Inflammatory macrophage (primary cell): ENCODE results near the gene FOLR2.

Experiments used
- DNase-seq, 2 donors: peaks; one replicate each; pipeline ENCODE4 v3.0.0-alpha.2; 2020 to 2022

FOLR2 gene

DNA sequence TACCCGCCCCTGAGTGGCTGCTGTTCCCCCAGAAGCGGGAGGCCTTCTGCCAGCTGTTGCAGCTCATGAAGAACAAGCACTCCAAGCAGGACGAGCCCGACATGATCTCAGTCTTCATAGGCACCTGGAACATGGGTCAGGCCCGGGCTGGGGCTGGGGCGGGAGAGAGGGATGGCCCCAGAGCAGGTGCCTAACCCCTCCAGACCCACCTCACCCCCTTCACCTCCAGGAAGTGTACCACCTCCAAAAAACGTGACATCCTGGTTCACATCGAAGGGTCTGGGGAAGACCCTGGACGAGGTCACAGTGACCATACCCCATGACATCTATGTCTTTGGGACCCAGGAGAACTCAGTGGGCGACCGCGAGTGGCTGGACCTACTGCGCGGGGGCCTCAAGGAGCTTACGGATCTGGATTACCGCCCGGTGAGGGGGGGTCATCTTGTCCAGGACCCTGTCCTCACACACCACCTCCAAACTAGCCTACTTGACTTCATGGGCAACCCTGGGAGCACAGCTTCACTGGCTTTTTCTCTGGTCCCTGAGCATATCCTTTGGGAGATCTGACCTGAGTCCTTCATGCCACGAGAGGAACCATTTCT lies 14.3 kb downstream of the FOLR2 start:
- DNase-seq = no peak

DNA sequence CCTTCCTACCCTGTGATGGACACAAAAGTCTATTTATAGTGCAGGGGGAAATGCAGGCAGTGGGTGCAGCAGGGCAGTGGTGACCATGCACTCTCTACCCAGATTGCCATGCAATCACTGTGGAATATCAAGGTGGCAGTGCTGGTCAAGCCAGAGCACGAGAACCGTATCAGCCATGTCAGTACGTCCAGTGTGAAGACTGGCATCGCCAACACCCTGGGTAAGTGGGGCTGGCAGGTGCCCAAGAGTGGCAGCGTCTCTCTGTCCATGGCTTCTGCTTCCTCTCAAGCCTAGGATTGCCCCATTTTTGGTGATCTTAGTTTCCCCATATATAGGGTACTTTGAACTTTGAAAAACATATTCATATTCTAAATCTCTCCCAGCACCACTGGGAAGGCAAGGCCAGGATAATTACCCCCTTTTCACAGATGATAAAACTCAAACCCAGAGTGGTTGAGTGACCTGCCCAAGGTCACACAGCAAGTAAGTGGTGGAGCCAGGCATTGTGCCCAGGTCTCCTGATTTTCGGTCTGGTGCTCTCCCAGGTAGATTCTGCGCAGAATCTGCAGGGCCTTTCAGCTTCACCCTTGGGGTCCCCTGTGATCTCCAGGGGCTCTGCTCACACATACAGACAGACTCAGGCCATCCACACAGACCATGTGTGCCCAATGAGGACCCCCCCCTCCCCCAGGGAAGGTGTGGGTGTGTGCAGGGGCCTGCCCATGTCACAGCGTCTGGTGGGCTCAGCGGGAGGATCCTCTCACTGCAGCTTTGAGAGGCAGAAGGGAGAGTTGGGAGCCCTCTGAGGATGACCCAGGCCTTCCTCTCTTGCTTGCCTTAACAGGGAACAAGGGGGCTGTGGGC lies 15.0 kb downstream of the FOLR2 start:
- DNase-seq = no peak

DNA sequence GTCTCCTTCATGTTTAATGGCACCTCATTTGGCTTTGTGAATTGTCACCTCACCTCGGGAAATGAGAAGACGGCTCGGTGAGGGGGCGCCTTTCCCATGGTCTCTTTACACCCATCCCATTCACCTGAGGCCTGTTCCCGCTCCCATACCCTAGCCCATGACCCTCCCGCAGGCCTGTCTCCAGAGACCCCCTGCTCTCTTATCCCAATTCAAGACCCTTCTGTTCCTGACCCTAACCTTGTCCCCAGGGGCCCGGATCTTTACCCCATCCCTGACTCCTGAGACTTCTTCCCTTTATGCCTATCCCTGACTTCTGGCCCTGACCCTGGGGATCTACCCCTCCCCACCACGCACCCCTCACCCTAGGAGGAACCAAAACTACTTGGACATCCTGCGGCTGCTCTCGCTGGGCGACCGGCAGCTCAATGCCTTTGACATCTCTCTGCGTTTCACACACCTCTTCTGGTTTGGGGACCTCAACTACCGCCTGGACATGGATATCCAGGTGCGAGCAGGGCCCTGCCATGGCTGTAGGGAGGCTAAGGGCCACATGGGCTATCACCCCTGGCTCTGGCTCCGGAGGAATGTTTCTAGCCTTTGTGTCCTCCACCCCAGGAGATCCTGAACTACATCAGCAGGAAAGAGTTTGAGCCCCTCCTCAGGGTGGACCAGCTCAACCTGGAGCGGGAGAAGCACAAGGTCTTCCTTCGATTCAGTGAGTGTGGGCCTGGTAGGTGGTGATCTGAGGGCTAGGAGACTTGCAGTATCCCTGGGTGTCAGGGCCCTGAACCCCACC lies 15.9 kb downstream of the FOLR2 start:
- DNase-seq = no peak

DNA sequence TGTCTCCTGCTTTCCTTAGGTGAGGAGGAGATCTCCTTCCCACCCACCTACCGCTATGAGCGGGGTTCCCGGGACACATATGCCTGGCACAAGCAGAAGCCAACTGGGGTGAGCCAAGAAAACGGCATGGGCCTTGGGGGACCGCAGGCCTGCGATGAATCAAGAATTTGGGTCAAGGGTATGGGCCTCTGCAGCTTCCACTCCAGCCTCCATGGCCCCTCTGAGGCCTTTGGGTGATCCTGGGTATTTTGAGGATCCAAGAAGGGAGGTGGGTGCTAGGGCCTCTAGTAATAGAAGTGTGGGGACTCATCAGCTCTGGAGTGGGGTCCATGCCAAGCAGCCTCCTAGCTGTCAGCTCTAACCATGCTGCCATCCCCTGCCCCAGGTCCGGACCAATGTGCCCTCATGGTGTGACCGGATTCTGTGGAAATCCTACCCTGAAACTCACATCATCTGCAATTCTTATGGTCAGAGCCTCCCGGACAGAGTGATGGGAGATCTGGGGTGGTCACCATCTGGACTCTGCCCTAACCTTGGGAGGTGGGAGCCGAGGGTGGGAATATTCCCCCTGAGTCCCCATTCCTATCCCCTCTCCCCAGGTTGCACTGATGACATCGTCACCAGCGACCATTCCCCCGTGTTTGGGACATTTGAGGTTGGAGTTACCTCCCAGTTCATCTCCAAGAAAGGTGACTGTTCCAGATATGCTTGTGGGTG lies 16.6 kb downstream of the FOLR2 start:
- no peak for DNase-seq

DNA sequence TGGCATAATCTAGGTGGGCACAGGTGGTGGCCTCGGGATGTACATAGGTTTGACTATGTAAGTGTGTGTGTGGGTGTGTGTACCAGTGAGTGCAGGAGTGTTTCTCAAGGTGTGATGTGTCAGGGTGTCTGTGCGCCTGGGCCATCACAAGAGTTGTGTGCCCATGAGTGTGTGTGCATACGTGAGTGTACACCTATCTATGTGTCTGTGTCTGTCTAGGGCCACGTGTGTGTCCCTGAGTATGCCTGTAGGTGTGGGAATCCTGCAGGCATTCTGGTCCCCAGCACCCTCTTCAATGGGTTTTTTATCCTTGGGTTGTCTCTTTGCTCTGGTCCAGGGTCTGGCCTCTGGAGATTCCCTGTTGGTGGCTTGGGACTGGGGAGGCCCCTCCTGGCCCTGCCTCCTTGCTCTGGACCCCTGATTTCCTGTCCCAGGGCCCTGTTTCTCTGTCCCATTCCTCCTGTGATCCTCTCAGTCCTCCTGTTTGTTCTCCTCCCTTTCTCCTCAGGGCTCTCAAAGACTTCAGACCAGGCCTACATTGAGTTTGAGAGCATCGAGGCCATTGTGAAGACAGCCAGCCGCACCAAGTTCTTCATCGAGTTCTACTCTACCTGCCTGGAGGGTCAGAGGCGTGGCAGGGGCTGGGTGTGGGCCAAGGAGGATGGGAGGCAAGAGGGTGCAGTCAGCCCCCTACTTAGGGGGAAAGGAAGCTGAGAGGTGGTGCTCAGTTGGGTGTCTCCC lies 17.3 kb downstream of the FOLR2 start:
- no peak for DNase-seq

DNA sequence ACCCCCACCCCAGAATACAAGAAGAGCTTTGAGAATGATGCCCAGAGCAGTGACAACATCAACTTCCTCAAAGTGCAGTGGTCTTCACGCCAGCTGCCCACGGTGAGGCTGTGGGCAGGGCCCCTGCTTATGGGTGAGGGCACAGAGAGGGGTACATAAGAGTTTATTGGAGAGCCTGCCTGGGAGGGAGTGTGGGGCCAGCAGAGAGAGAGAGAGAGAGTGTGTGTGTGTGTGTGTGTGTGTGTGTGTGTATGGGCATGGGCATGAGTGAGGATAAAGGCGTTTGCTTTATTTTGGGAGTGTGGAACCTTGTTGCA lies 17.9 kb downstream of the FOLR2 start:
- DNase-seq = no peak

DNA sequence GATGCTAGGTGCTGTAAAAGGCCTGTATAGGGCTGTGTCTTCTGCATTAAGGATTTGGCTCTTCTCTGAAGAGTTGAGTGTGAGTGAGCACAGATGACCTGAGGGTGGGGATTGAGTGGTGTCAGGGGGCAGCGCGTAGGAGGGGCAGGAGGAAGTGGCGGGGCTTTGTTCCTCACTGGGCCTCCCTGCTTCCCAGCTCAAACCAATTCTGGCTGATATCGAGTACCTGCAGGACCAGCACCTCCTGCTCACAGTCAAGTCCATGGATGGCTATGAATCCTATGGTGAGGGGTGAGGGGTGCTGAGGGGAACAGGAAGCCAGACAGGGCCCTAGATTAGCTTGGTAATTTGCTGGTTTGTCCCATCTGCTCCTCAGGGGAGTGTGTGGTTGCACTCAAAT lies 18.3 kb downstream of the FOLR2 start:
- DNase-seq = peak in 1 of 2 donors; percentile 49

DNA sequence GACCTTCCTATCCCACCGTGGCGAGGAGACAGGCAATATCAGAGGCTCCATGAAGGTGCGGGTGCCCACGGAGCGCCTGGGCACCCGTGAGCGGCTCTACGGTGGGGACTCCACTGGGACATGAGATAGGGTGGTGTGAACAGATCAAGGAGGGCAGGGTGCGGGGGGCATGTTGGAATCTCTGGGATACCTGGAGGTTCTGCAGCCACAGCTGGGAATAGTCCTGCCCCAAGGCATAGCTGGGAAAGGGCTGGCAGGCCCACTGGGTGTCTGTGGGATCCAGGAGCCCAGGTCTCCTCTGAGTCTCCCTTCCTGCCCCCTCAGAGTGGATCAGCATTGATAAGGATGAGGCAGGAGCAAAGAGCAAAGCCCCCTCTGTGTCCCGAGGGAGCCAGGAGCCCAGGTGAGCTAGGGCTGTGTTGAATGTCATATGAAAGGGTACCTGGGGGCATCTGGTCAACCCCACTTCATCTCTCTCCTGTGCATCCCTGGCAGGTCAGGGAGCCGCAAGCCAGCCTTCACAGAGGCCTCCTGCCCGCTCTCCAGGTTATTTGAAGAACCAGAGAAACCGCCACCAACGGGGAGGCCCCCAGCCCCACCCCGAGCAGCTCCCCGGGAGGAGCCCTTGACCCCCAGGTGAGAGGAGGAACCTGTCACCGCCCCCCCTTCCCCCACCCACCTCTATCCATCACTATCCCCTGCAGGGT lies 18.9 kb downstream of the FOLR2 start:
- no peak for DNase-seq

DNA sequence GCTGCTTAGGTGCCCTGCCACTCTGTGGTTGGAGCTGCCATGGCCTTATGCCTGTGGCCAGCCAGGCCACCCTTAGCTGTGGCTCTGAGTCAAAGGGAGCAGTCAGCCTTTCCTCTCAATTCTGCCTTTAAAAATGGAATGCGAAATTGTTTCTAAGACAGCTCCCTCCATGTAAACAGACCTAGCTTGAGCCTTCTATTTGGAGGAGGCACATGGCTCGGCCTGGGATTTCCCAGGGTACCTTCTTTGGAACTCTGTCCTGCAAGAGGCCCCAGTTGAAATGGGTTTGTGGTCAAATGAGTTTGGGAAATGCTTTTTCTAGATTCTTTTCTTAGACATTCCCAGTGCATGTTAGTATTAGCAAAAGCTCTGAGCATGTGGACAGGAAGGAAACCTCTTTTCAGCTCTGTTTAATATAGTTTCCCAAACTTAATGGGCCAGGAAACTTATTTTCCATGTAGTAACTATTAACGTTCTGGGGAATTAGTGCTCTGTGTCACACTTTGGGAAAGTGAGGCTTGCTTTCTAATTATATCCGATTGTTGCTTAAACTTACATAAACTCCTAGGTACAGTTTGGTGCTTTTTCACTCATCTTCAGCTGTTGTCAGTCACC lies 19.6 kb downstream of the FOLR2 start:
- no peak for DNase-seq

DNA sequence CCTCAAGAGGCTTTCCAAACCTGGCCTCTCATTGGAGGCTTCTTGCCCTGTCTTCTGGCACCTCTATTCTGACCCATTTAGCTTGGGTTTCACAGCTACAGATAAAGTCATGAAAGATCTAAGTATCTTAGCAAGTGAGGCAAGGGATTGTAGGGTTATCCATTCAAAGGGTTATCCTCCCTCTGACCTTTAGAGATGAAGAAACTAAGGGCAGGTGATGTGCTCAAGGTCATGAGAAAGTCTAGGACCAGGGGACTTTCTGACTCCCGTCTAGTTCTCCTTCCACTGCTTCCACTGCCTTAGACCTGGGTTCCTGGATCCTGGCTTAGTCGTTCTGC lies 20.1 kb downstream of the FOLR2 start:
- DNase-seq = no peak

DNA sequence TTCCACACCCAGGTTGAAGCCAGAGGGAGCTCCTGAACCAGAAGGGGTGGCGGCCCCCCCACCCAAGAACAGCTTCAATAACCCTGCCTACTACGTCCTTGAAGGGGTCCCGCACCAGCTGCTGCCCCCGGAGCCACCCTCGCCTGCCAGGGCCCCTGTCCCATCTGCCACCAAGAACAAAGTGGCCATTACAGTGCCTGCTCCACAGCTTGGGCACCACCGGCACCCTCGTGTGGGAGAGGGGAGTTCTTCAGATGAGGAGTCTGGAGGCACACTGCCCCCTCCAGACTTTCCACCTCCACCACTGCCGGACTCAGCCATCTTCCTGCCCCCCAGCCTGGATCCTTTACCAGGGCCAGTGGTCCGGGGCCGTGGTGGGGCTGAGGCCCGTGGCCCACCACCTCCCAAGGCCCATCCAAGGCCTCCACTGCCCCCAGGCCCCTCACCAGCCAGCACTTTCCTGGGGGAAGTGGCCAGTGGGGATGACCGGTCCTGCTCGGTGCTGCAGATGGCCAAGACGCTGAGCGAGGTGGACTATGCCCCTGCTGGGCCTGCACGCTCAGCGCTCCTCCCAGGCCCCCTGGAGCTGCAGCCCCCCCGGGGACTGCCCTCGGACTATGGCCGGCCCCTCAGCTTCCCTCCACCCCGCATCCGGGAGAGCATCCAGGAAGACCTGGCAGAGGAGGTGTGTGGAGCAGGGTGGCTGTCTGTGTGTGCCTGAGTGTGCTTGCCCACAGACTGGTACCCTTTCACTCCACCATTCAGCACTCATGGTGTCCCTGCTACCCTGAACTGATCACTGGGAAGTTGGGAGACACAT lies 20.7 kb downstream of the FOLR2 start:
- no peak for DNase-seq

DNA sequence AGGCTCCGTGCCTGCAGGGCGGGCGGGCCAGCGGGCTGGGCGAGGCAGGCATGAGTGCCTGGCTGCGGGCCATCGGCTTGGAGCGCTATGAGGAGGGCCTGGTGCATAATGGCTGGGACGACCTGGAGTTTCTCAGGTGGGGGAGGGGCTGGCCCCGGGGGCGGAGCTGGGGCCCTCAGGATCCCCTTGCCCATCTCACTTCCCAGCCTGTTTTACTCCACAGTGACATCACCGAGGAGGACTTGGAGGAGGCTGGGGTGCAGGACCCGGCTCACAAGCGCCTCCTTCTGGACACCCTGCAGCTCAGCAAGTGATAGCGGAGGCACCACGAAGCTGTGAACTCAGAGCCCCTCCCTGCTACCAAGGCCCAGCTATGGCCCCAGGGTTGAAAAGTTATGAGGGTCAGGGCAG lies 21.5 kb downstream of the FOLR2 start:
- DNase-seq = peak; percentile 58 to 71

DNA sequence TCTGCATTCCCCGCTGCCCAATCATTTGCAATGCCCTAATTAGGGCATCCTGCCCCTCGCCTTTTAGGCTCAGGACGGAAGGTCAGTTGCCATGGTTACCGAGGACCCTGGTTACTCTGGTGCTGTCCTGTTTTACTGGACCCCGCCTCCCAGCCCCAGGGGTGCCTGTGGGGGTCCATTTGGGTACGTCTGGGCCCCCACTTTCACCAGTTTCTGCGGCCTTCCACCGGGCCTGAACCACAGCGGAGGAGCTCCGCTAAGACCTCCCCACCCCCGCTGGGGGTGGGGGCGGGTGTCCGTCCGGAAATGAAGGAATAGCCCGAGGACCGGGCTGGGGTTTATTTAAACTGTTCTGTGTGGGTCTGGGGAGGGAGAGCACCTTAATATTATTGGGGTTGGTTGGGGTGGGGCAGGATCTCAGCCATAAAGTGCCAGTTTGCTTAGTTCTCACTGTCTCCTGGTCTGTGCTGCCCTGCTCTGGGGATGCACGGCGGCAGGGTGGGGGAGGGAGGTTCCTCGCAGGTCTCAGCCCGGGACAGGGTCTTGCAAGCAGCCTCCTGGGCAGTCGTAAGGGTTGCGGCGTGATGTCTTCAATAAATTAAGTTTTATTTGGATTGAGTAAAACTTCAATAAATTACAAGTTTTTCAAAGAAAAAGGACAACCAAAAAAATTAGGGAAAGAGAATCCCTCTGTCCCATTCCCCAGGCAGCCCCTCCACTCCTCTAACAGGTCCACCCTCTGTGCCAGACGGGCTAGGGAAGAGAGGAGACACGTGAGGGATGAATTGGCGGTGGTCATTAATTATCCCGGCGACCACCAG lies 22.1 kb downstream of the FOLR2 start:
- DNase-seq = no peak

DNA sequence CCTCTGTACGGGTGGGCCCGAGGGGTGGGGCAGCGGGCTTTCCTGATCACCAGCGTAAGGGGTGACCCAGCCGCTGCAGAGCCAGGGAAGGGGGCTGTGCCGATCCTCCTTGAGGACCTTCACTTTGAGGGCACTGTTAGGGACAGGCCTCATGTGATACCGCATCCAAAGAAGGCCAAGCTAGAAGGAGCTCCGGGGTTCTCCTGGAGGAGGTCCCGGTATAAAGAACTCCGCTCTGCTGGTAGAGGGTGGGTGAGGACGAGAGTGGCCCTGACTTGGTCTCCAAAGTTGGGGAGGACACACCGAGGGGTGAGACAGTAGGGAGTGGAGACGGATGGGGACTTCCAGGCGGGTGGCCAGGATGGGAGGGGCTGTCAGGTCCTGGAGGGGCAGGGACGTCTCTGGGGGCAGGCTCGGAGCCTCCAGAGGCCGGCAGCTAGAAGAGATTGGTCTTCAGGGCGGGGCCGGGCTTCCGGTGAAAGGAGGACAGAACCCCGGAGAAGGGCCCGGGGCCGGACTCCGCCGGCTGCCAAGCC lies 22.8 kb downstream of the FOLR2 start:
- DNase-seq = peak; percentile 7 to 42

DNA sequence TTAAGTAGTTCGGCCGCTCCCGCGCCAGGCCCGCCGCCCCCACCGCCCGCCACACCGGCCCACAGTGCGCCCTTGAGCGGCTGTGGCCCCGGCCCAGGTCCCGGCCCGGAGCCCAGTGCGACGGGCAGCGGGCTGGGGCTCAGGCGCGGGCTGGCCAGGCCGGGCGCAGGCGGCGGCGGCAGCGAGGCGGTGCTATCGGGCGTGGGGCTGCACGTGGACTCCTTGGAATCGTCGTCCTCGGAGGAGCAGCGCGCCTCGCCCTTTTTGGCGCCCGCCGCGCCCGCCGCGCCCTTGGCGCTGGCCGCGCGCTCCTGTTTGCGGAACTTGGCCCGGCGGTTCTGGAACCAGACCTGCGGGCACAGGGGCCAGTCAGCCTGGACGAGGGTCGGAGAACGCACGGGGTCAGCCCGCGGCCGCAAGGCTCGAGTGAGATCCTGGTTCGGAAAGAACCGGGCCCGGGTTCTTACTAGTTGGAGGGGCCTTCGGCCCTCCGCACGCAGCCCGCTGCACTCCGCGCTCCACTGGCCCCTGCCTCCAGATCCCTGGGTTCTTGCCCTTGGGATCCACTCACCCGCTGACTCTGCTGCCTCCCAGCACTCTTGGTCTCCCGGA lies 23.4 kb downstream of the FOLR2 start:
- peak; percentile 49 to 63 for DNase-seq

DNA sequence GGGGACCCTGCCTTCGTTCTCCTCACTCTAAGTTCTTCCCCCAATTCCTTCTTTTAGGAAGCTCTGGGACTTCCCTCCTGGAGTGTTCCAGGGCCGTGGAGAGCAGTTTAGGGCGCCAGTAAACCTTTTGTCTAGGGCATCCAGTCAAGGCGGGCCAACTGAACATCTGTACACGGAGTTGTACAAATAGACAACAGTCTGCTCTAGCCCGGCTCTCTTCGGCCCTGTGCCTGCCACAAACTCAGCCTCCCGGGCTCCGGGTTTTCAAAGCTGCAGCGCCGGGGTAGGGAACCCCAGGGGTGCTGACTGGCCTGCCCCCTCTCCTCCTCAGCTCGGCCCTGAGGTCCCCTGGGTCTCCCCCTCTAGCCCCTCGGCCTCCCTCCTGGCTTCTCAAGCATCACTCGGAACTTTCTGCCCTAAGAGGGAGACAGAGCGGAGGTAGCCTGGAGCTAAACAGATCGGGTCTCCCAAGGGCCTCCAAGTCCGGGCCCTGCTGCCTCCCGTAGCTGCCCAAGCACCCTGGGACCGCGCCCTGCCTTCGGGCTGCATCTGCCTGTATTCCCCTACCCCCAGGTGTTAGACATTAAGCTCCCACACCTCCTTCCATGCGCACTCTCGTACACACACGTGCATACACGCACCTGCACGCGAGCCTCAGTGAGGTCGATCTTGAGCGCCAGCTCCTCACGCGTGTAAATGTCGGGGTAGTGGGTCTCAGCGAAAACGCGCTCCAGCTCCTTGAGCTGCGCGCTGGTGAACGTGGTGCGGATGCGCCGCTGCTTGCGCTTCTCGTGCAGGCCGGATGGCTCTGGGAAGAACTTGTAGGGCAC lies 24.1 kb downstream of the FOLR2 start:
- DNase-seq = no peak

DNA sequence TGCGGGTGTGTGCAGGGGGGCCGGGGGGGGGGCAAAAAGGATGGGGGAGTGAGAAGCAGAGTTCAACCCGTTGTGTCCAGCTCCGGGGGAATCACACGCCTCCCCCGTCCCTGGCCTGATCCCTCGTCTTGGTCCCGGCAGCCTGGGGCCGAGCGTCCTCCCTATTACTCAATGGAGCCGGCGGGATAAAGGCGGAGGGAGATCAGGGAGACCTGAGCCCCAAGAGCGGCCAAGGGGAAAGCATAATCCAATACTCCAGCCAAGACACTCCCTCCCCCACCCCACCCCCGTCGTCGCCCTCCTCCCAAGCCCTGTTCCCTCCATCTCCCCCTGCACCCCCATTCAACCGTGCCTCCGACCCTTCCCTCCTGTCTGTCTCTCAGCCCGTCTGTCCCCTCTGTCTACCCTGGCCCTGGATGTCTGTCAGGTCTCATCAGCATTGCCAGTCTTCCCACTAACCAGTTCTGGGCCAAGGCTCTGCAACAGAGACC lies 24.7 kb downstream of the FOLR2 start:
- DNase-seq = no peak

DNA sequence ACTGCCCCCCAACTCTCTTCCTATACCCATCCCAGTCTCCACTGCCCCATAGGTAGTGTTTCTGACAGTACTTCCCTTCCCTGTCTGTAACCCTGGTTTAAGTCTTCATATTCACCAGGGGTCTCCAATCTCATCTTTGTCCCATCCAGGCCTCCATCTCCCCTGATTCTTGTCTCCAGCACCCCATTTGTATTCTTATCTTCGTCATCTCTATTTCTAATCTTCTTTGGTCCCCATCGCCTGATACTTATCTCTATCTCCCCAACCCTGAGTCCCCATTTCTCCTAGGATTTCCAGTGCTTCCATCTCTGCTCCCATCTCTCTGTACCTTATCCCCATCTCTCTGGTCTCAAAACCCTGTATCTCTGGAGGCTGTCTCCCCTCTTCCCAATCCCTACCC lies 25.5 kb downstream of the FOLR2 start:
- no peak for DNase-seq
